Activated CD8-positive, alpha-beta memory T cell treated with anti-CD3 and anti-CD28 coated beads for 36 hours (primary cell): ENCODE measurements around the gene SORCS1. TPM values are rescaled to one million over a fixed set of nuclear protein-coding genes. Genes with fewer than 3 reads are reported as not detected.

ENCODE experiments used
- CTCF ChIA-PET: fragments of 350-600 bp; sonication (Branson Sonifier 250); formaldehyde crosslinking; loops from one replicate; lab custom pipeline; 2021; ENCODE audit warnings: antibody characterized with exemption; lab: Charles Lee
- POLR2A ChIA-PET: fragments of 350-600 bp; sonication (Branson Sonifier 250); formaldehyde crosslinking; loops from one replicate; lab custom pipeline; 2021; ENCODE audit warnings: antibody characterized with exemption; lab: Charles Lee
- total RNA-seq, 2 experiments: library from RNA; stranded (reverse); gene quantifications; one replicate each; pipeline ENCODE4 v1.2.3, GENCODE V29; 2021

SORCS1 gene
- total RNA-seq, 2 experiments from 2014 or later, result not detected

DNA sequence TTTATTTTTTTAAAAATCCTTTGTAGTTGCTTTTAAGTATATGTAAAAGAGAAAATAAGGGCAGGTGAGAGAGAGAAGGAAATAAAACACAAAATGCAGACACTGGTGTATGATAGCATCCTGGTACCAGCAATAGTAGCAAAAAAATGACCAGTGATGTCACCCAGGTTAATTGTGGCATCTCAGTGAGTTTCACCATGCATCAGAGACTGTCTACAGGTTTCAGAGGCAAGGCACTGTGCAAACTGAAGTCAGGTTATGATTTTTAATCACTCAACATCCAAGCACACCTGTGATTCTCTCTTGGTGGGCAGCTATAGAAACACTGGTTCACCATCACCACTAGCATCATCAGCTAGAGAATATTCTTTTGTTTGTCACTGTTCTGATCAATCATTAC, 509.3 kb downstream of the SORCS1 start:
- ChIA-PET POLR2A (no interaction called here), CTCF (no interaction called here)

- CTCF ChIA-PET, result no interaction called here
- POLR2A ChIA-PET, result no interaction called here
Measured at GRCh38 chr10:106652279-106652678, 512.2 kb downstream of the SORCS1 start.

- ChIA-PET POLR2A (no interaction called here), CTCF (no interaction called here)
Measured at GRCh38 chr10:106648534-106649481, 515.7 kb downstream of the SORCS1 start.

DNA sequence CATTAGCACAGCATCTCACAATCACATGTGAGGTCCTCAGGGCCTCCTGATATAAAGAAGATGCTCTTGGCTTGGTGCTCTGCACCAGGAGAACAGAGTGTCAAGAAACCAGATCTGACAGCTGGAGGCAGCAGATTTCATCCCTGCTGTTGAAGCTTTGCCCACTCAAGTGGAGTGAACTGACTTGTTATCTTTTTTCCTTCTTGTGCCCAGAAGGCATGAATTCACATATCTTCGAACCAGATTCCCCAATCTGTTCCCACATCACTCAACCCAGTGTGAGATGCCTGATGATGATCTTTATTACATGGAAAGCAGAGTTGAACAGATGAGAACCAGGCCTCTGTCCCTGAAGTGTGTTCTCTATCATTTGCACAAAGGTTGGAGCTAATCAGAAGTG, 521.0 kb downstream of the SORCS1 start:
- POLR2A ChIA-PET, result no interaction called here
- CTCF ChIA-PET, result no interaction called here

GRCh38 chr10:106637873-106638272, 526.6 kb downstream of the SORCS1 start:
- POLR2A ChIA-PET, result no interaction called here
- CTCF ChIA-PET, result no interaction called here

- CTCF ChIA-PET, result no interaction called here
Measured at GRCh38 chr10:106636766-106637491, 527.6 kb downstream of the SORCS1 start.

DNA sequence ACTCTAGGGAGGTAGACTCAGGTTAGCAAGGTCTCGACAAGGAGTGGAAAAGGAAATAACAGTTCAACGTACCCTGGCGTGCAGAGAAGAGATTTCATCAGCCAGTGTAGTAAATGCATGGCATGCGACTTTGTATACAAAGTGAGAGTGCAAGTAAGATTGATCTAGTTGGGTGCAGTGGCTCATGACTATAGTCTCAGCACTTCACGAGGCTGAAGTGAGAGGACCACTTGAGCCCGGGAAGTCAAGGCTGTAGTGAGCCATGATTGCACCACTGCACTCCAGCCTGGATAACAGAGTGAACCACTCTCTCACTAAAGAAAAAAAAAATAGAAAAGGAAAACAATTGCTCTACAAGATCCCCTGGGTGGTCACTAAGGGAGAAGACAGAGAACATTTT, 528.6 kb downstream of the SORCS1 start:
- ChIA-PET POLR2A (no interaction called here), CTCF (no interaction called here)

More at GRCh38 chr10:106636766-106637491, 527.6 kb downstream of the SORCS1 start:
- POLR2A ChIA-PET, result no interaction called here

DNA sequence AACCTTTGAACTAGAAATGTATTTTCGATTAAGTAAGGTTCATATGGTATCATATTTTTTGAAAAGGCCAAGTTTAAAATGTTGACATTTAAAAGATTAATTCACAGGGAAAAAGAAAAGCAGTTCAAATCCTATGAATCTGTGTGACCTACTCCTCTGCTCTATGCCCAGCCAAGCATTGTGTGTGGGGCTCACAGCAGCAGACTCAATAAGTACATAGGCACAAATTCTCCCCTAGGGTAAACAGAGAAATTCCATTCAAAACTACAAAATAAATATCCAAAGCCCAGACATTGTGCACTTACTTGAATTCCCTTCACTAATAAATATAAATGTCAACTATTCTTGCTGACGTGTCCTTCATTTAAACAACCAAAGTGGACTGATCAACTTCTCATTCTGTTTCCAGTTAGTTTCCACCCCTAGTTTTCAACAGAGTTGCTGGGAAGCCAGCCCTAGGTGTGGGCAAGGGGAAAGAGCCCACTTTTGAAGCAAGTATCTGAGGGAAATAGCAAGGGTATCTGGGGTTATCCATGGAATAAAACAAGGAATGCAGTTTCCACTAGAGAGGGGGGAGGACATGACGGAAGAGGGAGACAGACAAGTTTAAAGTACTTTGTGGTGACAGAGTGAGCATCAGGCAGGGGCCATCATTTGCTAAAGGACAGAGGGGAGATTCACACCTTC, 533.3 kb downstream of the SORCS1 start:
- POLR2A ChIA-PET, result no interaction called here

GRCh38 chr10:106626371-106626770, 538.1 kb downstream of the SORCS1 start:
- CTCF ChIA-PET, result no interaction called here

More for the DNA sequence above, 533.3 kb downstream of the SORCS1 start:
- CTCF ChIA-PET, result no interaction called here

GRCh38 chr10:106625751-106626150, 538.8 kb downstream of the SORCS1 start:
- ChIA-PET CTCF (no interaction called here), POLR2A (no interaction called here)

More at GRCh38 chr10:106626371-106626770, 538.1 kb downstream of the SORCS1 start:
- POLR2A ChIA-PET, result no interaction called here

DNA sequence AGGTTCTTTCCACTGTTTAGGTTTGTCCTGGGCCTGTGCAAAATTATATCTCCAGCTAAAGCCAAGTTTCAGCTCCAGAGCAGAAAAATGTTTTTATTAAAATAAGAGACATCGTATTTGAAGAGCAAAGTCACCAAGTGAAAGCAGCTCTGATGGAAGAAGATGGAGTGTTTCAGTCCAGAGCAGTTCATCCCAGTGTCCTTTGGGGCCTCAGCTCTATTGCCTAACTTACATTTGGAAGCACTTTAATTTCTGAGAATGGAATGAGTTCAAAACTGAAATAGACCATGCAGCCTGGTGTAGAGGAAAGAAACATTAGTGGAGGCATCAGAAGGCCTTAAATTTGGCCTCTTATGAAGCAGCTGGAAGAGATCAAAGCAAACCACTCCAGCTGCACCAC, 545.2 kb downstream of the SORCS1 start:
- POLR2A ChIA-PET, result no interaction called here
- CTCF ChIA-PET, result no interaction called here

- POLR2A ChIA-PET, result no interaction called here
- CTCF ChIA-PET, result no interaction called here
Measured at GRCh38 chr10:106618646-106619045, 545.9 kb downstream of the SORCS1 start.

DNA sequence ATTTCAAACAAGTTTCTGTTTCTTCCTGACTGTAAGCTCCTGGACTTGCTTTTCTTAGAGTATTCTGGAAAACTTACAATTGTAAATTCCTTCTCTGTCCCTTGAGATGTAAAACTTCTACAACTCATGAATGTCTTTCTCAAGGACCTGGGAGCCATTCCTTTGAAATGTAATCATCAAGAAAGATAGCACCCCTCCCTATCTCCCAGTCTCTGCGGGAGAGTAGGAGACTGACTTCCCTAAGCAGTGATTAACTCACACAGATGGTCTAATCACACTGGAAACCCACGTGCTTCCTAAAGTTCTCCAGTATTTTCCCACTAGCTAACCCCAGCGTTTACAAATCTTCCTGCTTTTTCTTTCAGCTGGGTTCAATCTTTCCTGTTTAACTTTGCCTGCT, 549.4 kb downstream of the SORCS1 start:
- POLR2A ChIA-PET, result no interaction called here

GRCh38 chr10:106614293-106614692, 550.2 kb downstream of the SORCS1 start:
- ChIA-PET CTCF (no interaction called here), POLR2A (no interaction called here)

More for the DNA sequence above, 549.4 kb downstream of the SORCS1 start:
- CTCF ChIA-PET, result no interaction called here

GRCh38 chr10:106612381-106612780, 552.1 kb downstream of the SORCS1 start:
- POLR2A ChIA-PET, result no interaction called here

DNA sequence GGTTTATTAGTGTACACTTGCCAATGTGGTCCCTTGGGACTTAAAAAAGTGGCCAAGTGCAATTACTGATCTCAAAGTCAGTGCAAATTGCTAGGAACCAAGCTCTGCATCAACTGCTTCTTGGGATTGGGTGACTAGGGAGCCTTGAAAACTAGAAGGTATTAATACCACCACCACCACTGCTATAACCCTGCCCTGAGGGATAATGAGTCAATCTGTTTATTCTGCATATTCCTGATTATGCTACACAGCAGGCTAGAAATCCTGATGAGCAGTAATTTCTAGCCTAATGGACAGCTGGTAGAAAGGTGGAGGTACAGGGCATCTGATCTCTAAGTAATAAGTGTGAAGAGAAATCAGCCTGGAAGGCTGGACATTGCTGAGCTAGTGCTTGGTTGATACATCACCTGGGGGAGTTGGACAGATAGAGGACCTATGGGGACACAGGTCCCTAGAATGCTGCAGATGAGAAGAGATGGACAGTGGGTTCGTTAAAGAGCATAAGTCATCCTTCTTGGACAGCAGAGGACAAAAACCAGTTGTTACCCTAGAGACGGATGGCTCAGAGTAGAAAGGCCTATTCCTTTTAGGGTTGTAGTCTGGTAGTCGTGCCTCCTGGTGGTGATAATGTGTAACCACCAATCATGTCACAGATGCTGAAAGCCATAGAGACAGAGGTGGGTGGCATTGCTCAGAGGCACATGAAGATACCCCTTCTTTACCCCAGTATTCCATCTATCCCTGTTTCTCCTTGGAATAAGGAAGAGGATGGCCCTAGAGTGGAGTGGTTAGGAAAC, 554.8 kb downstream of the SORCS1 start:
- POLR2A ChIA-PET, result no interaction called here

More at GRCh38 chr10:106612381-106612780, 552.1 kb downstream of the SORCS1 start:
- CTCF ChIA-PET, result no interaction called here

DNA sequence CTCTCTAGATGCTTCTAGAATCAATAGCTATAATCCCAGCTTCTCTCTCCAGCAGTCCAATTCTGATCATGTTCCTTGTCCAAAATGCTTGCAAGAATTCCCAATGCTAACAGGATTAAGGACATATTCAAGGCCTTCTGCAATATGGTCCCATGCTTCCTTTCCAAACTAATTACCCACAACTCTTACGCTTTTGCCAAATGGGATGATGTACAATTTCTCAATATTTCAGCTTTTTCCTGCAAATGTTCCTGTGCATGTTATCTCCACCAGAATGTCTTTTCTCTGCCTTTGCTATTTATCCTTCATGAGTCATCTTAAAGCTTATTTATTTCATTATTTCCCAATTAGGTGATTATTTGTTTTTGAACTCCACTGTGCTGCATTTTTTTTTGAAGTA, 556.4 kb downstream of the SORCS1 start:
- POLR2A ChIA-PET, result no interaction called here
- CTCF ChIA-PET, result no interaction called here

More for the DNA sequence above, 554.8 kb downstream of the SORCS1 start:
- CTCF ChIA-PET, result no interaction called here

GRCh38 chr10:106595281-106595680, 569.2 kb downstream of the SORCS1 start:
- POLR2A ChIA-PET, result no interaction called here
- CTCF ChIA-PET, result no interaction called here

DNA sequence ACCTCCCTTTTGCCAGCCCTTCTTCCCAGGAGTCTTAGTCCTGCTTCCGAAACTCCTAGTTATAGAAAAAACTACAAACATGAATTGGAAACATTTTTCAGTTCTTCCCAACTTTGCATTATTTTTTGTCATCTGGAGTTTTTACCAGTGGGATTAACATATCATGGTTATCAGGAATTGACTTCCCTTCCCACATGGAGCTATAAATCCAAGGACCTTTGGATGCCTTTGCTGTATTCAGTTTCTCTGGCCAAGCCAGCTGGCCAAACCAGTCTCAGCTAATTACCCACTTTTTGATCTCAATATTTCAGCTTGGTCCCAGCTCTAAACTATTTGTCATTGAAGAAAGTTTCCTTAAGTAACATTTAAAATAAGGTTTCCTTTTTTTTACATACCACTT, 570.6 kb downstream of the SORCS1 start:
- ChIA-PET CTCF (no interaction called here), POLR2A (no interaction called here)
